GM19463 (cell line): ENCODE results near the gene ZC3H7B.
"Not testable (repeated sequence)": the region's sequence is repeated elsewhere in the genome, so short reads cannot be mapped to it uniquely, and the experiment has no call there.

Experiments used
- ATAC-seq: cut with Tn5 transposase; IDR thresholded peaks from one replicate; pipeline ENCODE4 v1.9.1; 2021; ENCODE audit warnings: mild to moderate bottlenecking, moderate library complexity; ENCODE audit not compliant: unreplicated experiment

The ZC3H7B gene, protein sequence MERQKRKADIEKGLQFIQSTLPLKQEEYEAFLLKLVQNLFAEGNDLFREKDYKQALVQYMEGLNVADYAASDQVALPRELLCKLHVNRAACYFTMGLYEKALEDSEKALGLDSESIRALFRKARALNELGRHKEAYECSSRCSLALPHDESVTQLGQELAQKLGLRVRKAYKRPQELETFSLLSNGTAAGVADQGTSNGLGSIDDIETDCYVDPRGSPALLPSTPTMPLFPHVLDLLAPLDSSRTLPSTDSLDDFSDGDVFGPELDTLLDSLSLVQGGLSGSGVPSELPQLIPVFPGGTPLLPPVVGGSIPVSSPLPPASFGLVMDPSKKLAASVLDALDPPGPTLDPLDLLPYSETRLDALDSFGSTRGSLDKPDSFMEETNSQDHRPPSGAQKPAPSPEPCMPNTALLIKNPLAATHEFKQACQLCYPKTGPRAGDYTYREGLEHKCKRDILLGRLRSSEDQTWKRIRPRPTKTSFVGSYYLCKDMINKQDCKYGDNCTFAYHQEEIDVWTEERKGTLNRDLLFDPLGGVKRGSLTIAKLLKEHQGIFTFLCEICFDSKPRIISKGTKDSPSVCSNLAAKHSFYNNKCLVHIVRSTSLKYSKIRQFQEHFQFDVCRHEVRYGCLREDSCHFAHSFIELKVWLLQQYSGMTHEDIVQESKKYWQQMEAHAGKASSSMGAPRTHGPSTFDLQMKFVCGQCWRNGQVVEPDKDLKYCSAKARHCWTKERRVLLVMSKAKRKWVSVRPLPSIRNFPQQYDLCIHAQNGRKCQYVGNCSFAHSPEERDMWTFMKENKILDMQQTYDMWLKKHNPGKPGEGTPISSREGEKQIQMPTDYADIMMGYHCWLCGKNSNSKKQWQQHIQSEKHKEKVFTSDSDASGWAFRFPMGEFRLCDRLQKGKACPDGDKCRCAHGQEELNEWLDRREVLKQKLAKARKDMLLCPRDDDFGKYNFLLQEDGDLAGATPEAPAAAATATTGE

DNA sequence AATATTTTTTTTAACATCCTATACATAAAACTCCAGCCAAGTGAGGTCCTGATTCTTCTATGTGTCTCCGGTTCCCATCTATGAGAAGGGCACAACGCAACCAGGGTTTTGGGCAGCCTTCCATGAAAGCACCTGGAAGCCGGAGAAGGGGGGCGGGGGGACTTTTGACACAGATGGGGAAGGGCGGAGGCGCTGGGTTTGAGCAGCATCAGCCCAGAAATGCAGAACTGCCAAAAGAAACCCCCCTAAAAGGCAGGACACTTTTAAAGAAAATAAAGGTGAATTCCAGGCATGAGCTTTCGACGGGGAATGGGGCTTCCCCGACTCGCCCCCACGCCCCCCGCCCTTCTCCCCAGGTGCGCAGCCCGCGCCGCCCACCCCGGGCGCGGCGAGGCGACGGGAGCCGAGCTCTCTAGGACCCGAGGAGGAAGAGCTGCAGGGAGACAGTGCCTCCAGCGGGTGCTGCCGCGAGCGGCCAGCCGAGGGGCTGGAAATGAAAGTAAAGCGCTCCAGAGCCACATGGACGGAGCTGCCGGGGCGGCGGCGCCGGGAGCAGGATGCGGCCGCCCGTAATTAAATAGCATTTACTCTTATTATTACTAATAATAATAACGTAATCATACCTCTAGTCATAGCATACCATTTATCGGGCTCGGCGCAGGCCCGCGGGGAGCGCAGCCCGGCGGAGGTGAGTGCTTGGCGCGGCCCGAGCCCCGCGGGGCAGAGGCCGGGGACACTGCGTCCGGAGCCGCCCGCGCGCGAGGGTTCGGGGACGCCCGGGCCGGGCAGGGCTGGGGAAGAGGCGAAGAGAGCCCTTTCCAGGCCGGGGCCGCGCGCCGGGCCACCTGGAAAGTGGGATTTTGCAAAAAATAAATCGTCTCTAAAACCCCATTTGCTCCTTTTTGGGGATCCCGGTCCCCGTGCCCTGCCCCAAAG is at the start of gene ZC3H7B:
ZC3H7B (plus strand) TSS at position 441 of the 936 bp plus-strand sequence. CDS start 19,136 bp downstream, outside the sequence.
- ATAC-seq: peak; percentile 91

DNA sequence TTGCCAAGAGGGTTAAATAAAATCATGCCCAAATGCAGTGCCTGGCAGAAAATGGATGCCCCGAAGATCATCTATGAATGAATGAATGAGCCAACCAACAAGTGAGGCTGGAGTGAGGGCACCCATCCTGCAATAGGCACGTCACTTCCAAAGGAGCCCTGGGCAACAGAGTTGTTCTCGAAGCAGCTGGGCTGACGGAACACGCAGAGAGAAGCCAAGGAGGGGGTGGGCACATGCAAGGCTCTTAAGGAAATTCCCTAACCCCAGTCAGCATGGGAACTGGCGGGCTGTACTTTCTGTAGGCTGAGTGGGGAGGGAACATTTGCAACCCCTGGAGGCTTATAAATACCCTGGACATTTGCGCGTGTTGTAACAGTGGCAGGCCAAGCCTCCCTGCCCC is 49.0 kb upstream of the ZC3H7B start:
- ATAC-seq: no peak

DNA sequence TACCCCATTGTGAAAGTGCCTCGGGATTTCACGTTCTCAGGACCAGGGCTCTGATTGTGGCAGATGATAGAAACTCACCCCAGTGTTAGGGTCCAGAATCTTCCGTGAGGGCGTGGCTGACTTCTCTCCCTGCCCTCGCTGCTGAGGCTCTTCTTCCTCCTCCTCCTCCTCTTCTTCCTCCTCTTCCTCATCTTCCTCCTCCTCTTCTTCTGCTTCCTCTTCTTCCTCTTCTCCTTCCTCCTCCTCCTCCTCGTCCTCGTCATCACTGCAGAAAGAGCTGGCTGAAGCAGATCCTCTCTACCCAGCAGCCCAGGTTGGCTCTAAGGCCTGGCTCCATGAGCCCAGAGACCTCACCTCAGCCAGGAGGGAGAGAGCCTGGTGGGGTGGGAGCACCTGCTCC is 47.1 kb upstream of the ZC3H7B start:
- ATAC-seq: no peak

DNA sequence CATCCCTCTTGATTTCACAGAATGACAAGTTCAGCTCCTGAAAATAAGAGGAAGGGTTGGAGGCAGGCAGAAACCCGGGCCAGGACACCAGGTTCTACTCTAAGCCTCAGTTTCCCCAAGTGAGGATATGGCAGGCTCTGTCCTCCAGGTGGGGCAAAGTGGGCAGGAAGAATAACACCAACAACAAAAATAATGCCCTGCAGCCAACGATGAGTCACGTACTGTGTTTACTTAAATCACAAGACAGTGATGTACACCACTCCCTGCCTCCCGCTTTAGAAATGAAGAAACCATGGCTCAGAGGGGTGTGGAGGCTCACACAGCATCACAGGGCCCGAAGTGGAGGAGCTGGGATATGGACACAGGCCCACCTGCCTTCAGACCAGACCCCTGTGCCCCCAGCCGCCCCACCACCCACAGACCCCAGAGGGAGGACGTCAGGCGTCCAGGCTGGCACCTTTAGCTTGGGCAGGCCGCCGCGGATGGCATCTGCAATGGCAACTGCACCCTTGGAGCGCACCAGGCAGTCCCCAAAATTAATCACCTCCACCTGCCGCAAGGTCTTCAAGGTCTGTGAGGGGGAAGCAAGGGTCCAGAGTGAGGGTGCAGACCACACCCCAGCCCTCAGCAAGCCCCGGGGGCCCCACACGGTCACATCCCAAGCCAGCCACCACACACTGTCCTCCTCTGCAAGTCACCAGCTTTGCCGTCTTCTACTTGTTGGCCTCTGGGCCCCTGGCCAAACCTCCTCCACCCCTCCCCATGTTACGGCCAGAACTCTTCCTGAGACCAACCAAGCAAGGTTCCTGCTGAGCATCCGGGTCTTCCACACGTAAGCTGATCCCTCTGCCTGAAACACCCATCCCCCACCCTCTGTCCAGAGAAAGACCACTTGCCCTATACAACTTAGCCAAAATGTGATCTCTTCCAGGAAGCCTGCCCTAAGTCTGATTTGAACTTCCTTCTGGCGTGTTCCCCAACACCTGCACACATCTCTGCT is 44.8 kb upstream of the ZC3H7B start:
- no peak for ATAC-seq

DNA sequence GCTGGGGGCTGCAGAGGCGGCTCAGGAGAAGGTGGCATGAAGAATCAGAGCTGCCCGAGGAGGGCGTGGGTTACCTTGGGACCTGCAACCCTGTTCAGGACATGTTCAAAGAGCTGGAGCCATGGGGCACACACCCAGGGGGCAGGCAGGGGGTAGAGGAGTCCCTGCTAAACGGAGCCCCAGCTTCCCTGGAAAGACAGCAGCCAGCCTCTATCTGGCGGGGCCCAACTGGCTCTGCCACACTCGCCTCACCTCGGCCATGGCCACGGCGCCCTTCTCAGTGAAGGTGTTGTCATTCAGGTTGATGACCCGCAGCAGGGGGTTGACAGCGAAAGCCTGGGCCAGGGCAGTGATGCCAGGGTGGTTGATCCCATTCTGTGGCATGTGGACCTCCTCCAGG is 43.6 kb upstream of the ZC3H7B start:
- ATAC-seq: no peak

DNA sequence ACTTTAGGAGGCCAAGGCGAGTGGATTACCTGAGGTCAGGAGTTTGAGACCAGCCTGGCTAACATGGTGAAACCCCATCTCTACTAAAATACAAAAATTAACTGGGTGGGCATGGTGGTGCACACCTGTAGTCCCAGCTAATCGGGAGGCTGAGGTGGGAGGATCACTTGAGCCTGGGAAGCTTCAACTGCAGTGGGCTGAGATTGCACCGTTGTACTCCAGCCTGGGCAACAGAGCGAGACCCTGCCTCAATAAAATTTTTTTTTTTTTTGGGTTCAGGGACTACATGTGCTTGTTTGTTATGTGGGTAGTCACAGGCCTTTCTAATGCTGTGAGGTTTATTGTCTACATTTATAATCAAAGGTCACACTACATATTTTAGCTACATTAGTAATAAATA is 41.6 kb upstream of the ZC3H7B start:
- ATAC-seq: not testable (repeated sequence)

DNA sequence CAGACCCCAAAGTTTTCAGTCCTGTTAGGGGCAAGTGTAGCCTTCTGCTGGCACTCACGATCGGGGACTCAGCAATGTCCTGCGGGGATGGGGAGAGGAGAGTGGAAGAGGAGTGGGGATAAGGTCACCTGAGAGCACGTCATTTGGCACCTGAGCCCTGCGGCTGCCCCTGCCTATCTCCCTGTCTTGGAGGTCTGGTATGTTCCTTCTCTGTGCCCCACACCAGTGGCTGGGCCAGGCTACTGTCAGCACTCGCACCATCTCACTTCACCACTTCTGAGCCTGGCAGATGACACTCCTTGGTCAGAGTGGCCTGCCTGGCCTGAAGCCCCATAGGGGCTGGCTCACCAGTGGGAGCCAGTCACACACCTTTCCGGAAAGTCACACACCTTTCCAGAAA is 40.5 kb upstream of the ZC3H7B start:
- ATAC-seq: no peak

DNA sequence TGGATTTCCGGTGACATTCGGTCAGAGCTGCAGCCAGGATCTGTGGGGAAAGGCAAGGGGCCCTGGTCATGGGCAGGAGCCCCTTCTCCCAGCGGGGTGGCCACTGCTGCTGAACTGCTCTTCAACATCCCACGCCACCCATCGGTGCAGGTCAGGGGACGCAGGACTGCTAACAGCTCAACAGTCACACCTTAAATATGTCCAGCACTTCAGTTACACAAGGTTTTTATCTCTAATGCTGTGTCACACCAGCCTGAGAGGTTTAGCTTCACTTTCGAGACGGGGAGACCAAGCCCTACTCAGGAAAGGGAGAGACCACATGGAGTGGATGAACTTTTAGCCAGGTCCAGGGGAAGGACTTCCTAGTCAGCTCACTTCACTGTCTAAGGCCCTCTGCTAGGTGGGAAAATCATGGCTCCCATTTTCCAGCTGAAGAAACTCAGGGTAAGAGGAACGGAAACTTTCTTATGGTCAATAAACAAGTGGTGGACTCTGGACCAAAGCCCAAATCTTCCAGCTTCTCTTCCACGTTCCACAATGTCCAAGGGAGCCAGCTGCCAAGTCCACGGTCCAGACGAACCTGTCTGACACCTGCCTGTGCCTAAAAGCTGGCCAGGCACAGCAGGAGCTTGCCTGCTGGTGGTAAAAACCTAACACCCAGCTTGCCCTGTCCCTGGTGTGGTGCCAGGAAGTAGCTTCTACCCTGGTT is 39.6 kb upstream of the ZC3H7B start:
- no peak for ATAC-seq

DNA sequence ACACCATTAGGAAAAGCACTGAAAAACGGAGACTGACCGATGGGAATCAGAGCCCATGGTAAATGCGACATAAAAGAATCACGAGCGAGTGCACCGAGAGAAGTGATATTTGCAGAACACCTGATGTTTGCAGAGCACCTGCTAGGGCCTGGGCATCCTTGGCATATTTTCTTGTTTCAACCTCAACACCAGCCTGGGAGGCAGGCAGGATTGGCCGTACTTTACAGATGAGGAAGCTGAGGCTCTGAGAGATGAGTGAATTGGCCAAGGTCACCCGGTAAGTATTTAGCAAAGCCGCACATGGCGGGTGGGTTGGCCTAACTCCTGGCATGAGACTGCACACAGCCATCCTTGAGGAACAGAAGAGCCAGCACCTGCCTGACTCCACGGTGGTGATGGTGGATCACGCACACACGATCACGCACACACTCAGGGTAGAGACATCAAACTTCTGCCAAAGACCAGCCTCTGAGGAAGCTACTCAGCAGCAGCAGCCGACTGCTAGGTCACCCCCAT is 39.0 kb upstream of the ZC3H7B start:
- ATAC-seq: no peak

DNA sequence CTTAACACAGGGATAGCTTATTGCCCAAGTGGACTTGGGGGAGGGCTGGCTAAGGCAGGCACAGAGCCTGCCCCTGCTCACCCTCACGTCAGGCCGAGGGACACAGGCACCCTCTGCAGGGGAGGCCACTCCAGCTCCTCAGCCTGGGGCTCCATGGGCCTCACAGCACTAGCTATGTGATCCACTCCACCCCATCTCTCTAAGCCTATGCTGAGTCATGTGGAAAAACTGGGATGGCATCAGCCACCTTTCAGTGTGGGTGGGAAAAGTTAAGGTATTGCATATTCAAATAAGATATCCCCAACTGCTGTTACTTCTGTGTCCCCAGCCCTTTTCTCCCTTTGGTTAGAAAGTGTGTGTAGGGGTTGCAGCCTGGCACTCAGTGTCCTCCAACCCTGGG is 37.6 kb upstream of the ZC3H7B start:
- no peak for ATAC-seq

DNA sequence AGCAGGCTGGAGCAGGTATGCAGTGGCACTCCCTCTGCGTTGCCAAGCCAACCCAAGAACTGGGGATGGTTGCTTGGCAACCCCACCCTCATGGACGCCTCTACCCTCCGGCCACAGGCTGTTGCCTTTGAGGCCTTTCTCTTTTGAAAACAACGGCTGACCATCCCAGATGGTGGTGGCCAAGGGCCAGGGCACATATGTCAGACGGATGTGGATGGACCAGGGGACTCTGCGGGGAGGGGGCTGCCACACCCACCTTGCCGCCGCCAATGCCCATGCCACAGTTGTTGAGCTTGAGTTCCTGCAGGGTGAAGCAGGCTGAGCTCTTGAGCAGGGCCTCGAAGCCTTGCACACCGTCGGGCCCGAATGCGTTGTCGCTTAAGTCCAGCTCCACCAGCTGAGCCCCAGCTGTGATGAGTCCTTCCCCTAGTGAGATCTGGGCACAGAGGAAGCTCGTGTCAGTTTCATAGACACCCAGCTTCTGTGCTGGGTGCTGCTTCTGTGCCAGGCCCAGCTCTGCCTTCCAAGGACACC is 36.9 kb upstream of the ZC3H7B start:
- ATAC-seq: no peak

DNA sequence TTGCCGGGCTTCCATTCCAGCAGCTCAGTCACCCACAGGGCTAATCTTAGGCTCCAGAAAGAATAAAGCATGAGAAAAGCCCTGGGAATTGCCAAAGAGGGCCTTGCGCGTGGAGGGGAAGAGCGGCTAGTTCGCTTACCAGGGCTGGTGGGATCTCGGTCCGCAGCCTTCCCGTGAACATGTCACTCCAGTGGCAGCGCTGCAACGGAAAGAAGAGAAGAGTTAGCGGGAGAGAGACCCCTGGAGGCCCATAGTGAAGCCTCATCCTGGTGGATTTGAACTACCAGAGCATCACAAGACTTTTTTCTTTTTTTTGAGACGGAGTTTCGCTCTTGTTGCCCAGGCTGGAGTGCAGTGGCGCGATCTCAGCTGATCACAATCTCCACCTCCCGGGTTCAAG is 33.4 kb upstream of the ZC3H7B start:
- no peak for ATAC-seq

DNA sequence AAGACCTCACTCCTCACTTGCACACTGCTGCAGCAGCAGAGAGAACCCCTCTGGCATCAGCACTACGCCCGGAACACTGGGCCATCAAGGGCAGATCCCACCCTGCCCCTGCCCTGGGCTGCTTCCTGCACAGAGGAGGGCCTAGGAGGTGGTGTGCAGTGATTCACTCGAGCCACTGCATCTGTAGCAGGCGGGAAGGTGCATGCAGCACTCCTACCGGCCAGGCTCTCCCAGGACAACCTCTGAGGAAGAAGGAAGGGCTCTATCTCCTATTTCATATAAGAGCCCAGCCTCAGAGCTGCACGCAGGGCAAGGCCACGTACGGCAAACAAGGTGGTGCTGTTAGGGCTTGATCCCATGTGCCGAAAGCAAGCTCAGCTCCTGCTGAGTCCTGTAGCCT is 29.5 kb upstream of the ZC3H7B start:
- ATAC-seq: no peak

DNA sequence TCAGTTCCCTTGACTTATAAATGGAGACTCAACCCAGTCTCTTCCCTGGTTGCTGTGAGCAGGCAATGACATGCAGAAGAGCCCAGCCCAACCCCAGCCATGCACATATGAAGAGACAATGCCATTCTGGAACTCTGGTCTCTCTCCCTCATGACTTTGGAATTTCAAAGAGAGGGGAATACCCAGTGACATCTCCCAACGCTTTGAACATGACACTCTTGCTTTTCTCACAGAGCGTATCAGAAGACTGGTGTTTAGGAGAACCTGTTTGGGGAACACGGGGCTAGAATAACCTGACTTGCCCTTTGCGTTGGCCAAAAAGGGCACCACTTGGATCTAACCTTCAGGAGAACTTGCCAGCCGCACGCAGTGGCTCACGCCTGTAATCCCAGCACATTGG is 28.2 kb upstream of the ZC3H7B start:
- ATAC-seq: no peak

DNA sequence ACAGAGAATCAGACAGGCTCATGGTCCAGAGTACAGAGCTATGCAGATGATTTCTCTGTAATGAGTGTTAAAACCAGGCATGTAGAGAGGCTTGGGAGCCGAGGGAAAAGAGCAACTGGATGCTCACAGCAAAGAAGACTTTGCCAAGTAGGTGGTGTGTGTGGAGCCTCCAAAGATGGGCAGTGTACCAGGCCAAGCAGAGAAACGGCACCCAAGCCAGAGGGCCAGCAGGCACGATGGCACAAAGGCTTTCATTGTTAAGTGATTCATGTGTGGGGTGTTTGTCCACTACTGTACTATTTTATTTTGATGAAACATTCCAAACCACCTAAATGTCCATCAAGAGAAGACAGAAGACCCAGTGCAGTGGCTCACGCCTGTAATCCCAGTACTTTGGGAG is 26.5 kb upstream of the ZC3H7B start:
- ATAC-seq: no peak

DNA sequence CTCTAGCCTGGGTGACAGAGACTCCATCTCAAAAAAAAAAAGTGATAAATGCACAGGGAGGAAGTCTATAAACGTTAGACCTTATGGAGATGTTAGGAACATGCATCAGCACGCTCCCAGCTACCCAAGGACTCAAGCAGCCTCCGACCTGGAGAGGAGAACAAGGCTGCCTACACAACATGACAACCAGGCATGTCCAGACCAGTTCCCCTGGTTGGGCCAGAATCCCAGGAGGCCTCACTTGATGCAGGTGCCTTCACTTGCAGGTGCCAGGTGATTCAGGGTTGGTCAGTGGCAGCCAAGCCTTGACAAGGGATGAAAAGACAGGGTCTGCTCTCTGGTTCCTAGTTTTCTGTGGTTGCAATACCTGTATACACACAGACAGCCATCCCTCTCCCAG is 21.3 kb upstream of the ZC3H7B start:
- ATAC-seq: no peak

DNA sequence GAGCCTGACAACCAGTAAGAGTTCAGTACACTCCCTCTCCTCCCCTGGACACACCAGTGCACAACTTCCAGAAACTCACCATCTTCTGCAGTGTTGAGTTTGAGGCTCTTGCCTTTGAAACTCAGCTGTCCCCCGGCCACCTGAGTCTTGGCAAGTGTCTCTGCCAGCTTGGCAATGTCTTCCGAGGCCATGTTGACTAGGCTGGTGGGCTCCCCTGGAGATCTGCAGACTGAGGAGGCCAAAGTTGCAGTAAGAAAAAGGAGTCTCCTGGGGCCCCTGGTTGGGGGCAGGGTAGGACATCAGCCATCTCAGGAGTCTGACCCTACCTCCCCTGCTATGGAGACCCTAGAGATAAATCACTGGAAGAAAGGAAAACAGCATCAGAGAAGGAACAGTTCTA is 20.5 kb upstream of the ZC3H7B start:
- ATAC-seq: no peak

DNA sequence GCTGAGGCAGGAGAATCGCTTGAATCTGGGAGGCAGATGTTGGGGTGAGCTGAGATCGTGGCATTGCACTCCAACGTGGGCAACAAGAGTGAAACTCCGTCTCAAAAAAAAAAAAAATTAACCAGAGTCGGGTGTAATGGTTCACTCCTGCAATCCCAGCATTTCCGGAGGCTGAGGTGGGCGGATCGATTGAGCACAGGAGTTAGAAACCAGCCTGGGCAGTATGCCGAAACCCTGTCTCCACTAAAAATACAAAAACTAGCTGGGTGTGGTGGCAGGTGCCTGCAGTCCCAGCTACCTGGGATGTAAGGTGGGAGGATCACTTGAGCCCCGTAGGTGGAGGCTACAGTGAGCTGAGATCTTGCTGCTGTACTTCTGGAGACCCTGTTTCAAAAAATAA is 16.9 kb upstream of the ZC3H7B start:
- no peak for ATAC-seq

DNA sequence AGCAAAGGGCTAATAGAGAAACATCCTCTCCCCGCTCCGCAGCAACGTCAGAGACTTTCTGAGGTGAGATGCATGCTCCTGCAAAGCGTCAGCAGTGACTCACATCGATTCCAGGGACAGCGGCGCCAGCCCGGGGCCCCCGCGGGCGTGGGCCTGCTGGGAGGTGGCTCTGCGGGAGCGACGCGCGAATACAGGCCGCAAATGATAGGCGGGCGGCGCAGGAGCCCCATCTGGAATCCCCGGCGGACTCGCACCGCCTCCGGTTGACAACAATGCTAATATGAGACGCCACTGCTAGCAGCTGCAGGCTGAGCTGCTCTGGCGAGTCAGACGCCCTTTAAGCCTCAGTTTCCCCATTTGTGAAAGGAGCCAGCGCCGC is 15.9 kb upstream of the ZC3H7B start:
- ATAC-seq: no peak
